ENCODE results near the gene RAB4B.

RAB4B gene

DNA sequence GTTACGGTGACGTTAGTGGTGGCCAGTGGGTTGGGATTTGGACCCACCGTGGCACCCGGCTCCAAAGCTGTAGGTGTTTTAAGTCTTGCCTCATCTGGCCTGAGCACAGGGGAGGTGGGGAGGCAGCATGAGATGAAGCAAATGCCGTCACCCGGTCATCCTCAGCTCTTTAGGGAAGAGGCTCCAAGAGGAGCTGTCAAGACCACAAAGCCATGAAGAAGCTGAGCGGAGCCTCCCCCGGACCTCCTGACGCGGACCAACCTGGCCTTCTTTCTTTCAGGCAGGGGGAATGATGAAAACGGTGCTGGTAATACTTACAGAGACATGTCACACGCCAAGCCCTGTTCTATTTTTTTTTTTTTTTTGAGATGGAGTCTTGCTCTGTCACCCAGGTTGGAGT, 35.2 kb upstream of the RAB4B start:
- peak overlapping the region; percentile 69 for H3K27ac ChIP-seq
- TF ChIP-seq, protein P1, sequence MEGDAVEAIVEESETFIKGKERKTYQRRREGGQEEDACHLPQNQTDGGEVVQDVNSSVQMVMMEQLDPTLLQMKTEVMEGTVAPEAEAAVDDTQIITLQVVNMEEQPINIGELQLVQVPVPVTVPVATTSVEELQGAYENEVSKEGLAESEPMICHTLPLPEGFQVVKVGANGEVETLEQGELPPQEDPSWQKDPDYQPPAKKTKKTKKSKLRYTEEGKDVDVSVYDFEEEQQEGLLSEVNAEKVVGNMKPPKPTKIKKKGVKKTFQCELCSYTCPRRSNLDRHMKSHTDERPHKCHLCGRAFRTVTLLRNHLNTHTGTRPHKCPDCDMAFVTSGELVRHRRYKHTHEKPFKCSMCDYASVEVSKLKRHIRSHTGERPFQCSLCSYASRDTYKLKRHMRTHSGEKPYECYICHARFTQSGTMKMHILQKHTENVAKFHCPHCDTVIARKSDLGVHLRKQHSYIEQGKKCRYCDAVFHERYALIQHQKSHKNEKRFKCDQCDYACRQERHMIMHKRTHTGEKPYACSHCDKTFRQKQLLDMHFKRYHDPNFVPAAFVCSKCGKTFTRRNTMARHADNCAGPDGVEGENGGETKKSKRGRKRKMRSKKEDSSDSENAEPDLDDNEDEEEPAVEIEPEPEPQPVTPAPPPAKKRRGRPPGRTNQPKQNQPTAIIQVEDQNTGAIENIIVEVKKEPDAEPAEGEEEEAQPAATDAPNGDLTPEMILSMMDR (conservative IDR thresholded peaks at IDR 0.05; ENCODE audit: low read depth) = no peak
- no peak for DNase-seq (ENCODE audit: low spot score)
- CTCF ChIA-PET = interaction anchor here (1.1 kb wide), 1 partner anchor 45 kb away, joined by 7 read pairs; no protein-coding TSS in a partner anchor
- POLR2A ChIA-PET (ENCODE audit: low non-redundant PET) = no interaction called here

- POLR2A ChIA-PET (ENCODE audit: low non-redundant PET) = interaction anchor here (0.9 kb wide), 1 partner anchor 12 kb away, joined by 3 read pairs; no protein-coding TSS in a partner anchor
- TF ChIP-seq, protein P1 (conservative IDR thresholded peaks at IDR 0.05; ENCODE audit: low read depth) = no peak
- peak overlapping the region; percentile 69 for H3K27ac ChIP-seq
- CTCF ChIA-PET = interaction anchor here (0.6 kb wide), 2 partner anchors 77 to 412 kb away, joined by 3 read pairs; no protein-coding TSS in a partner anchor
- no peak for DNase-seq (ENCODE audit: low spot score)
These were observed 34.1 kb upstream of the RAB4B start for GRCh38 chr19:40743926-40744325.

GRCh38 chr19:40744554-40745401, 33.3 kb upstream of the RAB4B start:
- no peak for DNase-seq (ENCODE audit: low spot score)
- POLR2A ChIA-PET (ENCODE audit: low non-redundant PET) = interaction anchor here (0.9 kb wide), 1 partner anchor 12 kb away, joined by 3 read pairs; no protein-coding TSS in a partner anchor
- H3K27ac ChIP-seq = peak overlapping the region; percentile 69
- CTCF ChIA-PET = interaction anchor here (1.4 kb wide), 1 partner anchor 75 kb away, joined by 3 read pairs; no protein-coding TSS in a partner anchor
- TF ChIP-seq, protein P1 (conservative IDR thresholded peaks at IDR 0.05; ENCODE audit: low read depth) = no peak

GRCh38 chr19:40745402-40745780, 32.7 kb upstream of the RAB4B start:
- CTCF ChIA-PET = interaction anchor here (1.4 kb wide), 1 partner anchor 74 kb away, joined by 3 read pairs; no protein-coding TSS in a partner anchor
- TF ChIP-seq, protein P1 (conservative IDR thresholded peaks at IDR 0.05; ENCODE audit: low read depth) = no peak
- H3K27ac ChIP-seq = peak overlapping the region; percentile 69
- POLR2A ChIA-PET (ENCODE audit: low non-redundant PET) = no interaction called here
- no peak for DNase-seq (ENCODE audit: low spot score)

- POLR2A ChIA-PET (ENCODE audit: low non-redundant PET) = no interaction called here
- DNase-seq (ENCODE audit: low spot score) = no peak
- H3K27ac ChIP-seq = no peak overlapping the region
- CTCF ChIA-PET = no interaction called here
- TF ChIP-seq, protein P1 (conservative IDR thresholded peaks at IDR 0.05; ENCODE audit: low read depth) = no peak
These were observed 30.5 kb upstream of the RAB4B start for GRCh38 chr19:40747536-40747935.

GRCh38 chr19:40750058-40750873, 27.8 kb upstream of the RAB4B start, which contains the start of gene ACTMAP:
Gene ACTMAP (minus strand): TSS chr19:40750477. CDS start chr19:40749803, 674 bp downstream.
- TF ChIP-seq, protein P1 (conservative IDR thresholded peaks at IDR 0.05; ENCODE audit: low read depth) = no peak
- peak; percentile 100 for DNase-seq (ENCODE audit: low spot score)
- POLR2A ChIA-PET (ENCODE audit: low non-redundant PET) = interaction anchor here (0.5 to 1.0 kb wide), 8 partner anchors 8 to 87 kb away, joined by 3 to 7 read pairs (median 4); partner anchors contain the start of gene COQ8B
- peak within 1 kb of the TSS; percentile 95 for H3K27ac ChIP-seq
- CTCF ChIA-PET = interaction anchor here (0.7 kb wide), 2 partner anchors 9 to 150 kb away, joined by 3 to 6 read pairs; no protein-coding TSS in a partner anchor

All from RWPE1 (cell line).